ENCODE data around the gene LAMA4.

LAMA4 gene

GRCh38 chr6:112141707-112142106, 112.7 kb downstream of the LAMA4 start:
- TF ChIP-seq CTCF (conservative IDR thresholded peaks at IDR 0.05; ENCODE audit: control insufficient read depth, insufficient read depth, low read depth, low read length): no peak
- H3K4me3 ChIP-seq (ENCODE audit: control insufficient read depth, low read depth, low read length): no peak overlapping the region
- no peak for DNase-seq (ENCODE audit: low read depth)

- TF ChIP-seq CTCF (conservative IDR thresholded peaks at IDR 0.05; ENCODE audit: control insufficient read depth, insufficient read depth, low read depth, low read length): no peak
- DNase-seq (ENCODE audit: low read depth): no peak
- no peak overlapping the region for H3K4me3 ChIP-seq (ENCODE audit: control insufficient read depth, low read depth, low read length)
These were observed 115.3 kb downstream of the LAMA4 start for GRCh38 chr6:112139052-112139451.

- TF ChIP-seq CTCF (conservative IDR thresholded peaks at IDR 0.05; ENCODE audit: control insufficient read depth, insufficient read depth, low read depth, low read length): no peak
- no peak overlapping the region for H3K4me3 ChIP-seq (ENCODE audit: control insufficient read depth, low read depth, low read length)
- DNase-seq (ENCODE audit: low read depth): no peak
These were observed 123.5 kb downstream of the LAMA4 start for GRCh38 chr6:112130878-112131277.

- no peak for TF ChIP-seq CTCF (conservative IDR thresholded peaks at IDR 0.05; ENCODE audit: control insufficient read depth, insufficient read depth, low read depth, low read length)
- DNase-seq (ENCODE audit: low read depth): no peak
- no peak overlapping the region for H3K4me3 ChIP-seq (ENCODE audit: control insufficient read depth, low read depth, low read length)
These were observed 126.2 kb downstream of the LAMA4 start for GRCh38 chr6:112128208-112128607.

GRCh38 chr6:112123982-112124381, 130.4 kb downstream of the LAMA4 start:
- no peak overlapping the region for H3K4me3 ChIP-seq (ENCODE audit: control insufficient read depth, low read depth, low read length)
- no peak for TF ChIP-seq CTCF (conservative IDR thresholded peaks at IDR 0.05; ENCODE audit: control insufficient read depth, insufficient read depth, low read depth, low read length)
- DNase-seq (ENCODE audit: low read depth): no peak

GRCh38 chr6:112122756-112123155, 131.6 kb downstream of the LAMA4 start:
- DNase-seq (ENCODE audit: low read depth): no peak
- H3K4me3 ChIP-seq (ENCODE audit: control insufficient read depth, low read depth, low read length): no peak overlapping the region
- TF ChIP-seq CTCF (conservative IDR thresholded peaks at IDR 0.05; ENCODE audit: control insufficient read depth, insufficient read depth, low read depth, low read length): no peak

GRCh38 chr6:112118034-112118433, 136.3 kb downstream of the LAMA4 start:
- no peak for TF ChIP-seq CTCF (conservative IDR thresholded peaks at IDR 0.05; ENCODE audit: control insufficient read depth, insufficient read depth, low read depth, low read length)
- no peak overlapping the region for H3K4me3 ChIP-seq (ENCODE audit: control insufficient read depth, low read depth, low read length)
- DNase-seq (ENCODE audit: low read depth): no peak

All from fibroblast of mammary gland (primary cell).